C4-2B (cell line): Measurements from ENCODE around the gene CCDC28B.

Experiments
- H3K27ac ChIP-seq: fragments of 450-650 bp; 2 replicates; pipeline ENCODE4 v1.5.1; 2017
- CTCF ChIP-seq: fragments of 450-650 bp; conservative IDR thresholded peaks from 2 replicates; pipeline ENCODE4 v1.5.1; 2017; ENCODE audit warnings: mild to moderate bottlenecking
- ZFX ChIP-seq: fragments of 450-650 bp; IDR thresholded peaks from 2 replicates; pipeline ENCODE4 v1.6.1; 2017

The CCDC28B gene

DNA sequence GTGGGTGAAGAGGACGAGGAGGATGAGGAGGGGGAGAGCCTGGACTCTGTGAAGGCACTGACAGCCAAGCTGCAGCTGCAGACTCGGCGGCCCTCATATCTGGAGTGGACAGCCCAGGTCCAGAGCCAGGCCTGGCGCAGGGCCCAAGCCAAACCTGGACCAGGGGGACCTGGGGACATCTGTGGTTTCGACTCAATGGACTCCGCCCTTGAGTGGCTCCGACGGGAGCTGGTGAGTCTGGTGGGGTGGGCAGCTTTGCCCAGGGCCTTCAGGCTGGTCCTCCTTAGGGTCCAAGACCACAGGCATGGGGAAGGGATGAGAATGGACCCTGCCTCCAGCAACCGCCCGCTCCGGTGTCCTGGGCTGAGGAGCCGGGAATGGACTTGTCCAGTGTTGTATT is 47.1 kb downstream of the CCDC28B start:
- TF ChIP-seq ZFX (no peak), CTCF (no peak)
- H3K27ac ChIP-seq: no peak overlapping the region

- no peak for TF ChIP-seq ZFX
- peak; percentile 96 for TF ChIP-seq CTCF
- no peak overlapping the region for H3K27ac ChIP-seq
These were observed 47.8 kb downstream of the CCDC28B start for GRCh38 chr1:32247983-32248889.

- H3K27ac ChIP-seq: no peak overlapping the region
- TF ChIP-seq ZFX: no peak
- TF ChIP-seq CTCF: no peak
These were observed 49.6 kb downstream of the CCDC28B start for GRCh38 chr1:32249831-32250525.

DNA sequence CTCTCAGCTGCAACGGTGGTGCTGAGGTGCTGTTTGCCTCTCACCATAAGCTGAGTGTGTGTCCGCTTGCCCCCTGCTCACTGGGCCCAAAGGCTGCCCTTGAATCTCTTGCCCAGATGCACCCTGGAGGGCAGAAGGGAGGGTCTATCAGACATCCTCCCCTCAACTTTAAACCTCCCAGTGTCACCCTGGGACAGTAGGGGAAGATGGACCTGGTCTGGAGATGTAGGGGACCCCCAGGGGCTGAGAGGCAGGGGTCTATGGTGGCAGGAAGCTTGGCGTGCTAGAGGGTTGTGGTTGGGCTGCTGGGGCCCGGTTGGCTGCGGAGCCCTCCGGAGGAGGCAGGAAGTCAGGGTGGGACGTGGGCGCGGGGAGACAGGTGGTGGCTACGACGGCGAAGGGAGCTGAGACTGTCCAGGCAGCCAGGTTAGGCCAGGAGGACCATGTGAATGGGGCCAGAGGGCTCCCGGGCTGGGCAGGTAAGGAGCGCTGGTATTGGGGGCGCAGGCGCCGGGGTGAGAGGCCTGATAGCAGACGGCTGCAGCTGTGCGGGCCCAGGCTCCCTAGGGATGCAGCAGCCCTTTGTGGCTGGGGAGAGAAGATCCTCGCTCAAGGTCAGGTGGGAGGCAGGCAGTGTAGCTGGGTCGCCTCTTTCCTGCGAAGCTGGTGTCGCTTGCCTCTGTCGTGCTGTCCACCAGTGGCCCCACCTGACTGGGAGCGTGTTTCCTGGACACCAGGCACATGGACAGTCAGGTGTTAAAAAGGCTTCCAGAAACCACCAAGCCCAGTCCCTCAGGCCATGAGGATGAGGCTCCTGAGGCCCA is 50.7 kb downstream of the CCDC28B start, which contains the start of gene LCK:
Gene LCK (plus strand): TSS at position 373 of the 824 bp plus-strand sequence. CDS start 23,065 bp downstream, outside the sequence.
- H3K27ac ChIP-seq: no peak within 1 kb of the TSS
- TF ChIP-seq ZFX: no peak
- TF ChIP-seq CTCF: no peak
